Ammon's horn (tissue), 1 donor: ENCODE results near the gene CFAP44.
"Not testable (repeated sequence)": the region's sequence is repeated elsewhere in the genome, so short reads cannot be mapped to it uniquely, and the experiment has no call there.

ENCODE experiments used
- DNase-seq: peaks from one replicate; pipeline ENCODE4 v3.0.0-alpha.2; 2016; ENCODE audit warnings: low spot score

Gene CFAP44, protein sequence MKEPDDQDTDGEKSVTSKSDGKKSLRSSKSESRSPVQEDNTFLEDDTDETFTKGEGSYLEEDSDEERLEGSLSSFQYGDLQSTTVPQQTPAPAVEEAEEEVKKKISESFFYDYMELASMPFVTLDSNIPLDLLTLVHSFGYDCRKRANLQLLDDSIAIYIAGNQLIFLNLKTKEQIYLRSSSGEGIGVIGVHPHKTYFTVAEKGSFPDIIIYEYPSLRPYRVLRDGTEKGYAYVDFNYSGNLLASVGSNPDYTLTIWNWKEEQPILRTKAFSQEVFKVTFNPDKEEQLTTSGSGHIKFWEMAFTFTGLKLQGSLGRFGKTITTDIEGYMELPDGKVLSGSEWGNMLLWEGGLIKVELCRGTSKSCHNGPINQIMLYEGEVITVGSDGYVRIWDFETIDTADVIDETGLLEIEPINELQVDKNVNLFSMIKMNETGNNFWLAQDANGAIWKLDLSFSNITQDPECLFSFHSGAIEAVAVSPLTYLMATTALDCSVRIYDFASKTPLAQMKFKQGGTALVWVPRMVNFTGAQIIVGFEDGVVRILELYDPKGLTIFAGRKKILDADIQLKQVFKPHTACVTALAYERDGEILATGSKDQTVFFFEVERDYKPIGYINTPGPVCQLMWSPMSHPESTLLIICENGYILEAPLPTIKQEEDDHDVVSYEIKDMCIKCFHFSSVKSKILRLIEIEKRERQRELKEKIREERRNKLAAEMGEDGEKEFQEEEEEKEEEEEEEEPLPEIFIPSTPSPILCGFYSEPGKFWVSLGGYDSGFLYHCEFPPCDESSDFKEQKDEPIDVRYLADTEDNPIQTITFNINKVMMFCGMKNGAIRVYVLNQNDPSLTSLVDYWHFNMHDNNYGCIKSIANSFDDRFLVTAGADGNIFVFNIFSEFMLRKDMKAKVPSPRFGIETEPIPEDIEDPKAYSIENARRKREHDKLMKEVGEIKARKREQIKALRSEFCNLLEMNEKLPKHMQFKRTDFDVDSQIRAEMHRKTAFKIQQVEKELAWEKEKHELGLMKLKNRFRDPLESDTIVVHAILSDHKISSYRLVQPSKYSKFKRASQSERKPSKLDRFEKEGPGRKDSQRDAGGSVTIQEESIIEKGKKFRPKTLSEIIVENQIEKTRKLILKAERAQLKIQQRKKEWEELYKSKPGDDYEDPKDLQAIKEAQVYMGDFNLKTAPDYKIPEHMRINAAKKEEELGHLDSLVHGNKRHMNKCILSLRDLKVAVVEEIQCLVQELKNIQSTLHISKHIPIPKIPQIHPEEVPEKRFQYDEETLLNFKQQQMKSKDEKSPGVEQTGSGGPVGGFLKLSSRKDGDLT (N-terminal part only)

DNA sequence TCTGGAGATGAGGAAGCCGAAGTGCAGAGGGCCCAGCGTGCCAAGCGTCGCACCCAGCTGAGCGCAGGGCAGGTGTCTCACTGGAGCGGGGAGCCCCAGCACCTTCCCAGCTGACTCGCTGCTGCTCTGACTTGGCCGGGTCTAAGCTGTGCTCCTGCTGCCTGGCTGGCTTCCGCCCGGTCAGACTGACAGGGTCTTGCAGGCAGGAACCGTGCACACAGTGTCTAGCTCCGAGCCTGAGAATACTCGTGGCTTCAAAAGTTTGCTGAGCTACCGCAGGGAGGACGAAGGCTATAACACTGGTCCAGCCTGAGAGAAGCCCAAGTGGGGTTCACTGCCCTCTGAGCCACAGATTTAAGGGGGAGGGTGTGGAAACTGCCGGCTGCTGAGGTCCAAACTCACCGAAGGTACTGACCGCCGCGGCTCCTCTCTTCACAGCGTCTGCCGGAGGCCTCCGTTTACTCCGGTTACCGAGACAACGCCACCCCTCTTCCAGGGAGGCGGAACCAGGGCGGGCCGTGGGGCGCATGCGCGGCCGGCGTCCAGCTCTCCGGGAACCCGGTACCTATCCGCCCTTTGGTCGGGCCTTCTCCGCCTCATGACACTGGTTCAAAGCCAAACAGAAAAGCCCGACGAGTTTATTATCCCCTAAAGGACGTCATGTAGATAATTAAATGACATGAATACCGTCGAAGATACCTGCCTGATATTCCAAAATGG, at the start of gene CFAP44:
CFAP44 (minus strand) TSS at position 443 of the 720 bp plus-strand sequence. CDS start 7,829 bp downstream, outside the sequence.
- DNase-seq = peak; percentile 70

DNA sequence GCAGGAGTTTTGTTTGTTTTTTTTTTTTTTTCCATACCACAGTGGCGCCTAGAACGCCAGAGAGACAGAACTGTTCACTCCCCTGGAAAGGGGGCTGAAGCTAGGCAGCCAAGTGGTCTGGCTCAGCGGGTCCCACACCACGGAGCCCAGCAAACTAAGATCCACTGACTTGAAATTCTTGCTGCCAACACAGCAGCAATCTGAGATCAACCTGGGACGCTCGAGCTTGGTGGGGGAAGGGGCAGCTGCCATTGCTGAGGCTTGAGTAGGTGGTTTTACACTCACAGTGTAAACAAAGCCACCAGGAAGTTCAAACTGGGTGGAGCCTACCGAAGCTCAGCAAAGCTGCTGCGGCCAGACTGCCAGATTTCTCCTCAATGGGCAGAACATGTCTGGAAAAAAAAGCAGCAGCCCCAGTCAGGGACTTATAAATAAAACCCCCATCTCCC, 43.9 kb upstream of the CFAP44 start:
- DNase-seq = no peak

DNA sequence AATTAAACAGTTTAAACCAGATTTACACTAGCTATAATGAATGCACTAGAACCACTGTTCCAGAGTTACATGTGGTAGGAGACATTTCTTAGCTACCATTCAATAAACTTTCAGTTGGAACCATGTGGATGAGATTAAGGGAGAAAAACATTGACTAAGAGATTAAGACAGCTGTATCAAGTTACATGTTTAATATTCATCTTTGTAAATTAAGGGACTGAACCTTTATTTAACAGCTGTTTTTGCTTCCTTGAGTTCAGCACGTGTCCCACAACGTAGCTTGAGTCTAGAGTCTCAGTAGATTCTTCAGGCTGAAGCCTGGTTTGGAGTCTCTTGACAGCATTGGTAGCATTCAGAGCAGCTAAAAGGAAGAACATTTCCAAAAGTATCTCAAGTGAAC, 27.2 kb upstream of the CFAP44 start:
- no peak for DNase-seq

DNA sequence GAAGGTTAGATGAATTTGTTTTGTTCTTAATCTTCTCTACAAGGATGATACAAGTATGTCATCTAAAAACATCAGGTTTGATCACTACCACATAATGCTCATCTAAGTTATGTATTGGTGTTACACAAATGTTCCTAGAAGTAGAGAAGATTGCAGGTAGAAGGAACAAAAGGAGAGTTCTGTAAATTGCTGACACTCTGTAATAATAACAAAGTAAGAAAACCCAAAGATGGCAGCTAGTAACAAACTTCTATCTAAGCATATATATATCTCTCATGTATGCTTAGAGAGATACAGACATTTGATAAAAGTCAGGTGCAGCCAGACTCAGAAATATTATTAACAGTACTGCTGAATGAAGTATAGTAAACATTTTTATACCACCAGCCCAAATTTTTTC, 20.2 kb upstream of the CFAP44 start:
- no peak for DNase-seq

DNA sequence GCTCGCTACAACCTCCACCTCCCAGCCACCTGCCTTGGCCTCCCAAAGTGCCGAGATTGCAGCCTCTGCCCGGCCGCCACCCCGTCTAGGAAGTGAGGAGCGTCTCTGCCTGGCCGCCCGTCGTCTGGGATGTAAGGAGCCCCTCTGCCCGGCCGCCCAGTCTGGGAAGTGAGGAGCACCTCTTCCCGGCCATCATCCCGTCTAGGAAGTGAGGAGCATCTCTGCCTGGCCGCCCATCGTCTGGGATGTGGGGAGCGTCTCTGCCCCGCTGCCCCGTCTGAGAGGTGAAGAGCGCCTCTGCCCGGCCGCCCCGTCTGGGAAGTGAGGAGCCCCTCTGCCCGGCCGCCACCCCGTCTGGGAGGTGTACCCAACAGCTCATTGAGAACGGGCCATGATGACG, 17.3 kb upstream of the CFAP44 start:
- DNase-seq = not testable (repeated sequence)

DNA sequence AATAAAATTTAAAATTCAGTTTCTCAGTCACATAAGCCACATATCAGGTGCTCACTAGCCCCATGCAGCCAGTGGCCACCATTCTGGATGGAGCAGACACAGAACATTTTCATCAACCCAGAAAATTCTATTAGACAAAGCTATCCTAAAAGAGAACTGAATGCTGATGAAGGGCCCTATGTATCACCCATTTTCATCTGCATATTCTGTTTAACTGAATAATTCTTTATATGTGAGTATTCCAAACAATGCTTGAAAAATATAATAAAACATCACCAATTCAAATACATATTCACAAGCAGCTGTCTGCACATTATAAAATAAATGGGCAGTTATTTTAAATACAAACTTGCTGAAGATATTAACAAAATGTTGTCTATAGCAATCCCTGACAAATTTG, 14.2 kb upstream of the CFAP44 start:
- no peak for DNase-seq

DNA sequence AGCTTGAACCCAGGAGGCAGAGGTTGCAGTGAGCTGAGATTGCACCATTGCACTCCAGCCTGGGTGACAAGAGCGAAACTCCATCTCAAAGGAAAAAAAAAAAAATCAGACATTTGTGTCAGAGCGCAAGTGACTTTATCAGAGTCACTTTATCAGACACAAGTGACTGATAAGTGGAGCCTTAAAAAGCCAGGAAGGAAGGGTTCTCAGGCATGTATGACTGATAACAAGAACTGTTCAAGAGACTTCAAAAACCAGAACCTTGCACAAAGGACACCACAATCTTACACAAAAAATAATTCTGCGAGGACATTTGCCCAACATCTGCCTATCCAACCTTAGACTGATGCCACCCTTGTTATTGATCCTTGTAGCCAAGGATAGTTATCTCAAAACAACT, 13.3 kb upstream of the CFAP44 start:
- DNase-seq = no peak

DNA sequence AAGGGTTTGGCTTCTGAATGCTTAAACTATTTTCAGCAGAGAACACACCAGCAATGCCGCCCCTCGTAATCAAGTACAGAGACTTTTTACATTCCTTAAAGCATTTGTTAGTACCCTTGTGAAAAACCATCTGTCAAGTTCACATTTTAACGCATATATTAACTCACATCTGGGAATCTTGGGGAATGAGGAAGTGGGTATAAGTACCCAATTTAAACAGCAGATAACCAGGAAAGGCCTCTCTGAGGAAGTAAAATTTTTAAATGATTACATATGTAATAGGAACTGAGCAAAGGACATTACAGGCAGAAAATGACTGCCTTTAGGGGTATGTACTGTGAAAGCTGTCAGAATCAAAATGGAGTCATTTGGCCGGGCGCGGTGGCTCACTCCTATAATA, 12.8 kb upstream of the CFAP44 start:
- no peak for DNase-seq

DNA sequence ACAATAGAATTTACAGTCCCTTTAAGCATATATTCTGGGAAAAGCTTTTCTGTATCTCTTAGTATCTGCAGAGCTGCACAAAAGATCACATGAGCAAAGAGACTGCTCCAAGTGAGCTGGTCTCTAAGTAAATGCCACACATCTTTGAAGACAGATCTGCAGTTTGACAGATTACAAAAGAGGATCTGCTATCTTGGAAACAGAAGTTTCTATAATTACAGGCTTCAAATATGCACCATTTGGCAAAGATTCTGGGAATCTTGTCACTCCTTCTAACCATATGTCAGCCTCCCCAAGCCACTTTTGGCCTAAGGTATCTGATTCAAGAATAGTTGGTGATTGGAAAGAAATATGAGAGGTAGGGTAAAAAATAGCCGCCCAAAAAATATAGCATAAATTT, 9.6 kb upstream of the CFAP44 start:
- peak; percentile 9 for DNase-seq

DNA sequence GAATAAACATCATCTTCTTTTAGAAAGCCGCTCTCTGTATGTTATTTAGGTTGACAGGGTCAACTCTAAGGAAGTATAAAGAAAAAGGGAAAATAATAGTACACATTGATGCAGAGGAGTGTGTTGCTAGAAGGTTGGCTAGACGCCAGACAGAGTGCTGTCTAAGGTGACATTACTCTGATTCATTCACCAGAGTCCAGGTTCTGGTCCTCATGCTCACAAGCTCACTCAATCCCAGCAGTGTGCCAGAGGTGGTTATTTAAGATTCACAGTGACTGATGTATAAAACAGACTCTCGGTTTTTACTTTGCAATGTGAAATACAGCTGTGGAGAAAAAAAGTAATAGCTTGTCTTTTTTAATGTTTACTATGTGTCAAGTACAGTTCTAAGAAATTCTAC, 1.7 kb downstream of the CFAP44 start:
- no peak for DNase-seq

DNA sequence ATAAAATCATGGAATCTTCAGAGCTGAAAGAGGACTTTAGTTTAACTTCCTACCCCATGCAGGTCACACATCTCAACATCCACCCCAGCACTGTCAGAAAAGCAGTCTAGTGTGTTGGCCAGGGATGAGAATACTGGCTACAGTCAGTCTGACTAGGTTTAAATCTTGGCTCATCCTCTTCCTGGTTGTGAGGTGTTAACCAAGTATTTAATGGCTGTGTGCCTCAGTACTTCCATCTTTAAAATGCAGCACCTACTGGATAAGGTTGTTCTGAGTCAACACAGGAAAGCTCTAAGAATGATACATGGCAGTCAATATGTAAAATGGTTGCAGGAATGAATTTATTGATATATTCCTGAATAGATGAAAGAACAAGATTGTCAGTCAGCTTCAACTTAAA, 3.1 kb downstream of the CFAP44 start:
- DNase-seq = no peak

DNA sequence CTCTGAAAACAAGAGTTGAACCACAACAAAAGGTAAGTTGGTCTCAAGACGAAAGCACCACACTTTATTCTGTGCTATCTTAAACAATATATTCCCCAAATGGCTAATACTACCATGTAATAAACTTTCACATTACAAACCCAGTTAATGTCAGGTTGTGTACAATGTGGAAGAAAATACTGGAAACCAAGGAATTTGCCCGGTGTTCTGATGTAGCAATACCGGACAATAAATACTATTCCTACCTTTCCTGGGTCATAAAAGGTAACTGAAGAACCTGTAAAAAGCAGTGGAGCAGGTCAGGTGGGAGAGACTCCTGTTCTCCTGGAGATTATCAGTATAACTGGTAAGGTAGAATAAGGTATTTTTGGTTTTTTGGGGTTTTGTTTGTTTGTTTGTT, 3.9 kb downstream of the CFAP44 start:
- no peak for DNase-seq

DNA sequence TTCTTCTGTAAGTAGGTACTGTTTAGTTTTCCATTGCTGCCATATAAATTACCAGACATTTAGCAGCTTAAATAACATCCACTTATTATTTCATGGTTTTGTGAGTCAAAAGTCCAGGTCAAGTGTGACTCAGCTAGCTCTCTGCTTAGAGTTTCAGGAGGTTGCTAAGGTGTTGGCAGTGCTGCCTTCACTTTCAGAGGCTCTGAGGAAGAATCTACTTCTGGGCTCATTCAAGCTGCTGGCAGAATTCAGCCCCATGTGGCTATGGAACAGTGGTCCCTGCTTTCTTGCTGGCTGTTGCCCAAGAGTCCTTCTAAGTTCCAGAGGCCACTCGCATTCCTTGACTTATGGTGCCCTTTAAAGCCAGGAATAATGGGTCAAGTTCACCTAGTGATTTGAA, 4.5 kb downstream of the CFAP44 start:
- no peak for DNase-seq

DNA sequence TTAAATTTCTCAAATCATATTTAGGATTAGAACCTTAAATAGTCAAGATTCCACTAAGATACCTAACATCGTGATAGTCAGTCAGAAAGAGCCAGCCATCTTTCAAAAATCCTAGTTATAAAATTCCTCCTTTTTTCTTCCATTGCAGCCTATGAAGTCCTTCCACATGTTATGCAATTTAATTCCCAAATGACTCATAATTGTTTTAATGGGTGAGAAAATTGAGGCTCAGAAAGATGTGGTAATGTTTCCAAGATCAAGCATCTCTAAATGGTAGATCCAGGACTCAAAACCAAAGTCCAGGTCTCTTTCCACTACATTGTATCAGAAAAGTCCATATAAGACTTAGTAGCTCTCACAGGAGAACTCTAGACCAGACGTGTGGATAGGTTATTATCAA, 9.5 kb downstream of the CFAP44 start:
- DNase-seq = no peak

DNA sequence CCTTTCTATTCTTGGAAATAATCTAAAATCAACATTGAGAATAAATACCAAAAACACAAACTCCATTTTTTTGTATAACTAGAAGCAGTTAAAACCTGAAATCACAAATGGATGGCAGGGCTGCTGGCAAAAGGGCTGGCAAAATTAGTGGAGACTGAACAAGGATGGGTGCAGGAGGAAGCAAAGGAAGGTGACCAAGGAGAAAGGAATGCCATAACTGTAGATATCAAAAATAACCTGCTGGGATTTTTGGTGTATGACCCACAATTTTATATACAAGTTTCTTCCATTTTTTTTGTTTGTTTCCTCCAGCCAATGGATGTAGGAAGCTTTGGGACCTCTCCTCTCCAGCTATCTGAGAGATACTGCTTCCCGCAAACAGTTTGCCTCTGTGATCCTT, 12.7 kb downstream of the CFAP44 start:
- no peak for DNase-seq

DNA sequence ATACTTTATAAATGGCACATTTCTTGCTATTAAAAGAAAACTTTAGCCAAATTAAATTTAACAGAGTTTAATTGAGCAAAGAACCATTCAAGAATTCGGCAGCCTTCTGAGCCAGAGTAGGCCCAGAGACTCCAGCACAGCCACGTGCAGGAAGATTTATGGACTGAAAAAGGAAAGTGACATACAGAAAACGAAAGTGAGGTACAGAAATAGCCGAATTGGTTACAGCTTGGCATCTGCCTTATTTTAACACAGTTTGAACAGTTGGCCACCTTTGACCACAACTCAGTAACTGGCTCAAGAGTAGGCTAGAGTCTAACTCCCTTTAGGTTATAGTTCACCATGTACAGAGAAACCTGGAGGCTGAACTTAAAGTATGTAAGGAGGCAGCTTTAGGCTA, 17.6 kb downstream of the CFAP44 start:
- DNase-seq = no peak

DNA sequence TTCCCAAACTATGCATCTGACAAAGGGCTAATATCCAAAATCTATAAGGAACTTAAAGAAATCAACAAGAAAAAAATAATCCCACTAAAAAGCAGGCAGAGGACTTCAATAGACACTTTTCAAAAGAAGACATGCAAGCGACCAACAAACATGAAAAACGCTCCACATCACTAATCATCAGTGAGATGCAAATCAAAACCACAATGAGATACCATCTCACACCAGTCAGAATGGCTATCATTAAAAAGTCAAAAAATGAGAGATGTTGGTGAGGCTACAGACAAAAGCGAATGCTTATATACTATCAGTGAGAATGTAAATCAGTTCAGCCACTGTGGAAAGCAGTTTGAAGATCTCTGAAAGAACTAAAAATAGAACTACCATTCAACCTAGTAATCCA, 20.2 kb downstream of the CFAP44 start:
- no peak for DNase-seq

DNA sequence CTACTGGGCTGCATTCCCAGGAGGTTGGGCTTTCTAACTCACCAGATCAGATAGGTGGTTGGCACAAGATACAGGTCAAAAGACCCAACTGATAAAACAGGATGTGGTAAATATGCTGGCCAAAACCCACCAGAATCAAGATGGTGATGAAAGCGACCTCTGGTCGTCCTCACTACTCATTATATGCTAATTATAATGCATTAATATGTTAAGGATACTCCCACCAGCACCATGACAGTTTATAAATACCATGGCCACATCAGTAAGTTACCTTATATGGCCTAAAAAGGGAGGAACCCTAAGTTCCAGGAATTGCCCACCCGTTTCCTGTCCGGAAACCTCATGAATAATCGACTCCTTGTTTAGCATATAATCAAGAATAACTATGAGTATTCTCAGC, 31.6 kb downstream of the CFAP44 start:
- DNase-seq = no peak

DNA sequence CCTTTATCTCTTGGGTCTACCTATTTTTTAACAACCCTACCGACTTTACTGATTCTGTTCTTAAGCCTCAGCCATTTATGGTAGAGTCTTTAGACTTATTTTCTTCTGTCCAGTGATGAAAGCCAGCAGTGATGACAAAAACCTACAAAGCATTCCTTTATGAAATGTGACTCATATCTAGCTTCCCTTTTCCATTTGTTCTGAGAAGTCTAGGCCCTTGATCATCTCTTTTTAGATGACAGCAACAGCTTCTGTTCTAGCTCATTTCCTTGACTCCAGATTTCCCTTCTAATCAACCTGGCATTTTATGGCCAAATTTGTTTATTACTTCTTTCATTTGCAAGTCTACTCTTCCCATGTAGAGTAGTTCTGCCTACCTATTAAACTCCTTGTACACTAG, 36.1 kb downstream of the CFAP44 start:
- DNase-seq = no peak

DNA sequence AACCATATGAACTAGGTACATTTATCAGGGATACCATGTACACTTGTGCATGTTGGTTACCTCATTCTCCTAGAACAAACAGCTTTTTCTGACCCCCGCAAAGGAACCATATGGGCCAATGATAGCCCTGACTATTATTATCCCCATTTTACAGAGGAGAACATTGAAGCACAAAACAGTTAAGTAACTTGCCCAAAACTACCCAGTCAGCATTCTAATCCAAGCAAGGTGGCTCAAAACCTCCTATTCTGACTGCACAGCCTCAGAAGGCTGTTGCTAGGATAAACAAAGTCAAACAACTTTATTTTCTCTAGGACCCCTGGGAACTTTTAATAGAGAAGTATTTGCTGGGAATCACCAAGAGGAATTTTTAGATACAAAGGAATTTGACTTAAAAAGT, 36.7 kb downstream of the CFAP44 start:
- DNase-seq = no peak
